Mucosa of gallbladder (tissue), 1 donor: Measurements from ENCODE around the gene TLCD1. TPM values are rescaled to one million over a fixed set of nuclear protein-coding genes. Genes with fewer than 3 reads are reported as not detected.
"Not testable (repeated sequence)": the region's sequence is repeated elsewhere in the genome, so short reads cannot be mapped to it uniquely, and the experiment has no call there.

Experiments
- DNase-seq: peaks from one replicate; pipeline ENCODE4 v3.0.0-alpha.2; 2020; ENCODE audit warnings: low spot score
- total RNA-seq: library from RNA; stranded (reverse); gene quantifications from one replicate; pipeline ENCODE4 v1.2.1, GENCODE V29; 2021
- donor health status: DM: no; HTN: no; CAD: no.

TLCD1 gene
- total RNA-seq, 1 donor from 2014 or later, result 6.3 TPM

DNA sequence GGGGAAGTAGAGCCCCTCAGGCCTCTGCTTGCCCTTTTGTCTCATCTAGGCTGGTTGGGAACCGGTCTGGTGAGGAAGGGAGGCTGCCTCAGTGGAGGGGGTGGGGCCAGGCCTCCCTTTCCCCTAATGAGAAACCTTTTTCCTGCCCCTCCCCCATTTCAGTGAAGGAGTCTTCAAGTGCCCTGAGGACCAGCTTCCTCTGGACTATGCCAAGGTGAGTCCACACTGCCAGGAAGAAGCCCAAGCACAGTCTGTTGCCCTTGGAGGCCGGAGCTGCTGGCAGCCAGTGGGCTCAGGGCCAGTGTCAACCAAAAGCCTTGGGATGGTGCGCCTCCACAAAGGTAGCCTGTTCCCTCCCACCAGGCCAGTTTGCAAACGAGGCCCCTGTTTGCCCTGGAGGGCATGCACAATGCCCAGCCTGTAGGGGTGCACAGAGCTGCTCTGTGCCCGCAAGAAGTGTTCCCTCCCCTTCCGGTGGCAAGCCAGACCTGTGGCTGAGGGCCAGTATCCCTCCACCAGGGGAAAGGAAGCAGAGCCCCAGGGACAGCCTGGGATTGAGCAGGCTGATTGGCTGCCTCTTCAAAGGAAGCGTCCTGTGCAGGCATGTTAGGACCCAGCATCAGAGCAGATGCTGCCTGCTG lies 21.1 kb upstream of the TLCD1 start:
- peak; percentile 76 for DNase-seq

DNA sequence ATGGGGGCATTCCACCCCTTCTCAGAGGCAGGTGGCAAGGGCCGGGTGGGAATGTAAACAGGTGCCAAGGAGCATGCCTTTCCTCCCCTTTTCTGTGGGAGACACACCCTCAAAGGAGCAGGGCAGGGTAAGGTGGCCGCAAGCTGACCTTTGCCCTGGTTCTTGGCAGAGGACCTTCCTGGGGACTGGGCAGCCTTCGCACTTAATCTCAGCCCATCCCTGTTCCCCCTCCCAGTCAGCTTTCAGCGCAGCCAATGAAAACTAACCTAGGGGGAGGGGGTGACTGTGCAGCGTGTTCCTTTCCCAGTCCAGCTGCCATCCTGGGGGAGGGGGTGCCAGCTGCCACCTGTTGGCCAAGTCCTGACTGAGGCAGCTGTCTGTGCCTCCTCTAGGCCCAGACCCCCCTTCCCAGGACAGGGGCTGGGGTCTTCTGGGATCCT lies 20.6 kb upstream of the TLCD1 start:
- DNase-seq, result peak; percentile 73

DNA sequence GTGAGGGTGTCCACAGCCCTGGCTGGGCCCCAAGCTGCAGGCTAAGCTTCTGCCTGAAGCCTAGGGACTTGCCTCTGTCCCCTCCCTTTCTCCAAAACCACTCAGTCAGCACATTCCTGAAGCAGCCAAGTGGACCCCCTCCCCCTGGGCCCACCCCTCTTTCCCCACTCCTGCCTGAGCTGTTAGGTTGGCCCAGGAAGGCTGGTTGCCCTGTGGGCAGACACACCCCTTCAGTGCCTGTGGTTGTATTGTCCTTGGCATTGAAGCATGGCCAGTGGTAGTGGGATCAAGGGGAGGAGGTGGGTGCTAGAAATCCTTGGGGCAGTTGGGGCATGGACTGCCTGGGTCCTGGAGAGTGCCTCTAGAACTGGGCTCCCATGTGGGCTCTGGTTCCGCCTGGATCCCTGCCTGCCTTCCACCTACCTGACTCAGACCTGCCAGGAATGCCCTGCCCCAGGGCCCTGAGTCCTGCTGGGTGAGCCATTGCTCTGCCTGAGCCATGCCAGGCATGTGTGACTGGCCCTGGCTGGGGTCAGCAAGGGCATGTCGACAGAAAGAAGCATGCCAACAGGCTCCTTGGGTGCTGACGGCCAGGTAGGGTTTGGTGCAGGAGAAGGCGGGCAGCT lies 19.9 kb upstream of the TLCD1 start:
- no peak for DNase-seq

DNA sequence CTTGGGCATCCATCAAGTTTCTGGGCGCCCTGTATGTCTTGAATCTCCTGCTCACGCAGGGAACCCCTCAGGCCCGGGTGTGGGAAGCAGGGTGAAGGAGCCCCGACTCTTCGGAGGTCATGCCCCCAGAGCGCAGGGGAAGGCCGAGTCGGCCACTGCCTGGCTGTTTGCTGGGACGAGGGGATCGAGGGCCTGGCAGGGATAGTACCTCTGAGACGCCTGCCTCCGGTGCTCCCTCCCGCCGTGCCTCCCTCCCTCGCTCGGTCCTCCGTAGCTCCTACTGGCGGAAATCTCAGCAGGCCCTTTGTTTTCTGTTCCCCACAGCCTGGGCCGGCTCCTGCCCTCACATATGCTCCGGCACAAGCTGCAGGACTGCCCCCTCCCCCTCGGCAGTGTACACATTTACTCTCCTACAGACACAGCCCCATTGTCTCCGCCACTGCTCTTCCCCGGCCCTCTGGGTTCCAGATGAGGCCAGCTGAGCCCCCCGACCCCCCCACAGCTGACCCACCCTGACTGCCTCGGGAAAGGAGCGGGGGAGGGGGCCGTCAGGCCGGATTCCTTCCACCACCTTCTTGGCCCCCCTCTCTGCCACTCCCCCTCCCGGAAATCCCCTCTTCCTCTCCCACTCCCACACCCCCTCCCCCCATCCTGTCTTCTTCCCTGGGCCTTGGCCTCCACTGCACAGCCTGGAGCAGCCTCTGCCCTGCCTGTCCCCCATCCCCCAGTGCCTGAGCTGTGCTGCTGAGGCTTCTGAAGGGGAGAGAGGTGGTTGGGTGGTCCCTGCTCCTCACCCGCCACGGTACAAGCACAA lies 19.1 kb upstream of the TLCD1 start:
- no peak for DNase-seq

DNA sequence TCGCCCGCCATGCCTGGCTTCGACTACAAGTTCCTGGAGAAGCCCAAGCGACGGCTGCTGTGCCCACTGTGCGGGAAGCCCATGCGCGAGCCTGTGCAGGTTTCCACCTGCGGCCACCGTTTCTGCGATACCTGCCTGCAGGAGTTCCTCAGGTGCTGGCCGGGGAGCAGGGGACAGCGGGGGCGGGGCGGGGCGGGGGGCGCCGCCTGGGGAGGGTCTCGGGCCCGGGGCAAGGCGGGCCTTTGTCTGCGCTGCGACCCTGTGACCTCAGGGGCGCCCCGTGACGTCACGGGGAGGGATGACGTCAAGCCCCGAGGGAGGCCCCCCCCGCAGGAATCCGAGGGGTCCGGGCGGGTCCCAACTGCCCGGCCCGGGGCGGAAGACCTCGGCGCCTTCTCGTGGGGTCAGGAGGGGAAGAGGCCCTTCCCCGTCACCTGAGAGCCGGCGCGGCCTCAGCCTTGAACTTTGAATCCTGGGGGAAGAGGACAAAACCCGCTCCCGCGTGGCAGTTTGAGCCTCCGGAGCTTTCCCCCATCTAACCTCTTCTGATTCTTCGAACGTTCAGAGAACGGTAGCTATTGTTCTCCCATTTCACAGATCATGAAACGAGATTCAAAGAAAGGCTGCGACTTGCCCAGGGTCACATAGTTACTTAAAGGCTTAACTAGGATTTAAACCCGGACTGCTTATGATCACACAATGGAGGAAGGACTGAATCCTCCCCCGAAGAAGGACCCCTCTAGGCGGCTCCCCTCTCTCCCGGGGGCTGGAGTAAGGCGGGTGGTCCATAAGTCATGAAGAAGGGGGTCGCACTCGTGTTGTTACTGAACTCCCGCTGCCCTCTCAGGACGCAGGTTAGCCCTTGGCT lies 18.3 kb upstream of the TLCD1 start:
- no peak for DNase-seq

DNA sequence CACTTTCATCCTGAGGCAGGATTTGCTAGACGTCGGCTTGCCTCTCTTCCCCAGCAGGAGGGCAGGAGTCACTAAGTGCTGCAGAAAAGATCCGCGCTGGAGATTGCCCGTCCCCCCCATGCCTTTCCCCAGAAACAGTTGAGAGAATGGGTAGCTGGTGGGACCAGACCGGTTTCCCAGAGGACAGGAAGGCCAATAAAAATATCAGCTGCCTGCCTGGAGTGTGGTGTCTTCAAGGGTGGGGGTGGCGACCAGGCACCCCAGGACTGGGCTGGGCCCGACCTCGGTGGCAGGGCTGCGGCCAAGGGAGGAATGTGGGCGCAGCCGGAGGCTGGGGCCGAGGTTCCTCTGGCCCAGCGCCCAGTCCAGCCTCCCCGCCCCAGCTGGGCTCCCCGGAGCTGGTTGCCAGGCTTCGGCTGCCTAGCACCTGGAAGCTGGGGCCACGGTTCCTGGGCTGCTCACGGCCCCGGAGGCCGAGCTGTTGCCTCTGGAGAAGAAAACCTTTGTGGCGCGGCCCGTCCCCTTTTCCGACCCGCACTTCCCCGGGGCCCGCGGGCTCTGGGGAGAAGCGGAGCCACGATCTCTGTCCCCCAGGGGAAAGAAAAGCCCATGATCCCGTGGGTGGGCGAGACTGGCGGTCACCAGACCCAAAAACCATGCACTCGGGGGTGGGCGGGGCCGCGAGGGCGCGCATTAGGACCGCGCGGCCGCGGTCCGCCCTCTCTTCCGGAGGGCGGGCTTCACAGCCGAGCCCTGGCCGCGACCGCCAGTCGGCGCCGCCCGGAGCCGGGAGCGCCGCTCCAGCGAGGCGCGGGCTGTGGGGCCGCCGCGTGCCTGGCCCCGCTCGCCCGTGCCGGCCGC lies 17.4 kb upstream of the TLCD1 start, which contains the start of gene TRAF4:
TSS of gene TRAF4 (plus strand) at position 769 of the 861 bp plus-strand sequence. CDS start 102 bp downstream, outside the sequence.
- DNase-seq, result peak; percentile 77

DNA sequence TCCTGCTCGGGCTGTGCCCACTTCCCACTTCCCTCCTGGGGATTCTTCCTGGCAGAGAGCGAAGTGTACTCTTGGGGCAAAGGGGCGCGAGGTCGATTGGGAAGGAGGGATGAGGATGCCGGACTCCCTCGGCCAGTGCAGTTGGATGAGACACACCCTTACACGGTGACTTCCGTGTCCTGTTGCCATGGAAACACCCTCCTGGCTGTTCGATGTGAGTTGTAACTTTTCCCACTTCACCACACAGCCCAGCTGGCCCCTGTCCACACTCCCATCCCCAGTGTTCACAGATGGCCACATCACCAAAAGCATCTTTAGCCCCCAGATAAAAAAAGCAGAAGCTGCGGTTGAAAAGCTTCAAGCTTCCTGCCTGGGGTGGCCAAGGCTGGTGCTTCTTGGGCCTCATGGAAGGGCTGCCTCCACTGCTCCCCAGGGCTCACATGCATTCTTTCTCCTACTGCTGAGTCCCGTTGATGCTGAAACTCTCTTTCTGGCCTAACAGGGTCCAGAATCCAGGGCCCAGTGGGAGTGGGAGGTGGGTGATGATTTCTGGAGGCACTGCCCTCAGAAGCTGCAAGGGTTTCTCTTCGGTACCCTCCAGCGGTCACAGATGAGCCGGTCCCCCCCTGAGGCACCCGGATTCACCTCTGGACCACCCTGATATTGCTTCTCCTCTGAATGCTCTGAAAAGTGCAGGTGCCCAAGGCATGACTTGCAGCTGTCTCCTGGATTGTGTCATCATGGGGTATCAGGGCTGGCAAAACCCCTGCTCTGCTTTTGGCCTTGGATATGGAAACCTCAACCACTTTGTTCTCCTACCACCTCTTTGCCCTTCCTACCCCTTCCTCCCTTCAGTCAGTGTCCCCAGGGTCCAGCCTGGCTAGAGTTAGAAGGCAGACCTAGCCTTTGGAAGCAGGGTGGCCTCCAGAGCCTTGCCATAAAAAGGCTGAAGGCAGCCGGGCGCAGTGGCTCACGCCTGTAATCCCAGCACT lies 15.6 kb upstream of the TLCD1 start:
- no peak for DNase-seq

DNA sequence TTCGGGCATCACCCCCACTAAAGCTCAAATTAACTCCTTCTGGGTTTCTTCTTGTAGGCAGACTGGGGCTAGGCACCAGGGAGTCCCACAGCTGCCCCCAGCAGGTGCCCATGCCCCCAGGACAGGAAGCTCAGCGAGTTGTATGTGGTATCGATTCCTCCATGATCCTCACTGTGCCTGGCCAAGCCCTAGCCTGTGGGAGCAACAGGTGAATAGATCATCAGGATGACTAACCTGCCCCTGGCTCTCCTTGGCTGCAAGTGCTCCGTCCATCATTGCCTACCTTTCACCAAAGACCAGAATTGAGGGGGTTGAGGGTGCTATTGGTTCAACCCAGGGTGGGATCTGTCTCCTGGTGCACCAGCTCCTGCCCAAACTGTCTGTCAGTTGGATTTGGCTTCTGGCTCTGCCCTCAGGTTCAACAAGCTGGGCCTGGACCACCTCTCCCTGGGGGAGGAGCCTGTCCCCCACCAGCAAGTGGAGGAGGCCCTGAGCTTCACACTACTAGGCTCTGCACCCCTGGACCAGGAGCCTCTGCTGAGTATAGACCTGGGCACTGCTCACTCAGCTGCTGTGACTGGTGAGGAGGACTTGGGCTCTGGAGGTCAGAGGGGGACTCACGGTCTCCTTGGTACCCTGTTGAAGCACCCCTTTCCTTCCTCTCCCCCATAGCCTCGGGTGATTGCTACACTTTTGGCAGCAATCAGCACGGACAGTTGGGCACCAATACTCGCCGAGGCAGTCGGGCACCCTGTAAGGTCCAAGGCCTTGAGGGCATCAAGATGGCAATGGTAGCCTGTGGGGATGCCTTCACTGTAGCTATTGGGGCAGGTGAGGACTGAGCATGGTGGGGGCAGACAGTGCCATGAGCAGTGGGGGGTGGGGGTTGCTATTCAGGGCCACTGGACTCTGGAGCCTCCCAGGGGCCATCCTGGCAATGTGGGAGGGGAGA lies 14.6 kb upstream of the TLCD1 start:
- DNase-seq, result no peak

DNA sequence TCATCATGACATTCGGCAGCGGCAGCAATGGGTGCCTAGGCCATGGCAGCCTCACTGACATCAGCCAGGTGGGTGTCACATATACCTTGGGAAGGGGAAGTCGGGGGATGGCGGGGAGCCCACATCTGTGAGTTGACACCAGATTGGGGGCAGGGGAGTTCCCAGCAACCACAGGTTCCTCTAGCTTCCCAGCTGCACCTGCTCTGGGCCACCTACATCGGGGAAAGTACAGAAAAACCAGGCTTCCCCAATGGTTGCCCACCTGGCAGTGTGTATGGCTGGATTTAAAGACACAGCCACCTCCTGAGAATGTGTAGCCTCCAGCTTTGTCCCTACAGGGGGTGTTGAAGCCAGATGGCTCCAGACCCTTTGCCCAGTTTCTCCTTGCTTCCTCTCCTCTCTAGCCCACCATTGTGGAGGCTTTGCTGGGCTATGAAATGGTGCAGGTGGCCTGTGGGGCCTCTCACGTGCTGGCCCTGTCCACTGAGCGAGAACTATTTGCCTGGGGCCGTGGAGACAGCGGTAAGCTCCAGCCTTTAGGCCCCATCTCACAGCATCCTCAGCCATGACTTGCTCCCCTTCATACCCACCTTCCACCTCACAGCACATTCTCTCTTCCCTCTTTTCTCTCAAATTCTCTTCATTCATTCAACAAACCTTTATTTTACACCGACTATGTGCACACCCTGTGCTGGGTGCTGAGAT lies 12.8 kb upstream of the TLCD1 start:
- no peak for DNase-seq

DNA sequence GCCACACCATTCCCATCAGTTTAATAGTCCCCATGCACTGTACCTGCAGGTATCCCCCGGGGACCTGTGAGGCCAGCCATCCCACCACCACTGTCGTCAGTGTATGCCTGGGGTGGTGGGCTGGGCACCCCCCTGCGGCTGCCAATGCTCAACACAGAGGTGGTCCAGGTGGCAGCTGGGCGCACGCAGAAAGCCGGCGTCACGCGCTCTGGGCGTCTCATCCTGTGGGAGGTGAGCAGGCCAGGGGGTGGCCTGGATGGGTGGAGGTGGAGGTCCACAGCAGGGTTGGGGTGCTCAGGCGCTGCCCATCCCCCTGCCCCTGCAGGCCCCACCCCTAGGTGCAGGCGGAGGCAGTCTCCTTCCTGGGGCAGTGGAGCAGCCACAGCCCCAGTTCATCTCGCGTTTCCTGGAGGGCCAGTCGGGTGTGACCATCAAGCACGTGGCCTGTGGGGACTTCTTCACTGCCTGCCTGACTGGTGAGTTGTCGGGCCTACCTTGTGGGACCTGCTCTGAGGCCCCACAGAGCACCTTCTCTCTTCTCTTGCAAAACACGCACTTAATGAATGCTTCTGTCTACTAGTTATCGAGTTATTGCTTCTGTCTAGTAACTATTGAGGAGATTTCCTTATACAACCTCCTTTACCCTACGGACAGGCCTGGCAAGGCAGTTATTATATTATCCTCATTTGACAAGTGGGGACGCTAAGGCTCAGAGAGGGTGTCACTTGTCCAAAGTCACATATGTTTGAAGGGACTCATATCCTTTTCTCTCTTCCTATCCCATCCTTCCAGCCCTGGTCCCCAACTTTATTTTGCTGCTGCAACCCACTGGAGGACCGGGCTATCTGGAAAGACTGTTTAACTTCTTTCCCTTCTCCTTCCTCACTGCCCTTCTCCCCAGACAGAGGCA lies 12.0 kb upstream of the TLCD1 start:
- no peak for DNase-seq

DNA sequence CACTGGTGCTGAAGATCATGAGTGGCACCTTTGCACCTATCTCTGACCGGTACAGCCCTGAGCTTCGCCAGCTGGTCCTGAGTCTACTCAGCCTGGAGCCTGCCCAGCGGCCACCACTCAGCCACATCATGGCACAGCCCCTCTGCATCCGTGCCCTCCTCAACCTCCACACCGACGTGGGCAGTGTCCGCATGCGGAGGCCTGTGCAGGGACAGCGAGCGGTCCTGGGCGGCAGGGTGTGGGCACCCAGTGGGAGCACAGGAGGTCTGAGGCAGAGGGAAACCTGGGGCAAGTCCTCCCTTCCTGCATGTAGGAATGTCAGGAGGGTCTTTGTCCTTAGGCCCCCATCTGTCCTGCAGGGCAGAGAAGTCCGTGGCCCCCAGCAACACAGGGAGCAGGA lies 11.3 kb upstream of the TLCD1 start:
- no peak for DNase-seq

DNA sequence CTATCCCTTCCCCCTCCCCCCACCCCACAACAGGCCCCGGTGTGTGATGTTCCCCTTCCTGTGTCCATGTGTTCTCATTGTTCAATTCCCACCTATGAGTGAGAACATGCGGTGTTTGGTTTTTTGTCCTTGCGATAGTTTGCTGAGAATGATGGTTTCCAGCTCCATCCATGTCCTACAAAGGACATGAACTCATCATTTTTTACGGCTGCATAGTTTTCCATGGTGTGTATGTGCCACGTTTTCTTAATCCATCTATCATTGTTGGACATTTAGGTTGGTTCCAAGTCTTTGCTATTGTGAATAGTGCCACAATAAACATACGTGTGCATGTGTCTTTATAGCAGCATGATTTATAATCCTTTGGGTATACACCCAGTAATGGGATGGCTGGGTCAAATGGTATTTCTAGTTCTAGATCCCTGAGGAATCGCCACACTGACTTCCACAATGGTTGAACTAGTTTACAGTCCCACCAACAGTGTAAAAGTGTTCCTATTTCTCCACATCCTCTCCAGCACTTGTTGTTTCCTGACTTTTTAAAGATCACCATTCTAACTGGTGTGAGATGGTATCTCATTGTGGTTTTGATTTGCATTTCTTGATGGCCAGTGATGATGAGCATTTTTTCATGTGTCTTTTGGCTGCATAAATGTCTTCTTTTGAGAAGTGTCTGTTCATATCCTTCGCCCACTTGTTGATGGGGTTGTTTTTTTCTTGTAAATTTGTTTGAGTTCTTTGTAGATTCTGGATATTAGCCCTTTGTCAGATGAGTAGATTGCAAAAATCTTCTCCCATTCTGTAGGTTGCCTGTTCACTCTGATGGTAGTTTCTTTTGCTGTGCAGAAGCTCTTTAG lies 10.1 kb upstream of the TLCD1 start:
- not testable (repeated sequence) for DNase-seq

DNA sequence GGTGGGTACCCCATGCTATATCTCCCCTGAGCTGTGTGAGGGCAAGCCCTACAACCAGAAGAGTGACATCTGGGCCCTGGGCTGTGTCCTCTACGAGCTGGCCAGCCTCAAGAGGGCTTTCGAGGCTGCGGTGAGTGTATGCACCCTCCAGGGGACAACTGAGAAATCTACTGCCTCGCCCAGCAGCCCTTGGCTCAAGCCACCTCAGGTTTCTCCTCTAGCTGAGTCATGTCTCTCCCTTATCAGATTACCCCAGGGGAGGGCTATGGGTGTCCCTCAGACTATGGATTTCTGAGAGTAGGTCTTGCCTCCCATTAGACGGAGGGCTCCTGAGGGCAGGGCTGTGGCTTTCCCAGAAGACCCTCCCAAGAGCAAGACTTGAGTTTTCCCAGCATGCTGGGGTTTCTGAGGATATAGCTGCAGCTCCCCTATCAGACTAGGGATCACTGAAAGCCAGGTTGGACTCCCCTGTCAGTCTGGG lies 9.2 kb upstream of the TLCD1 start:
- no peak for DNase-seq

DNA sequence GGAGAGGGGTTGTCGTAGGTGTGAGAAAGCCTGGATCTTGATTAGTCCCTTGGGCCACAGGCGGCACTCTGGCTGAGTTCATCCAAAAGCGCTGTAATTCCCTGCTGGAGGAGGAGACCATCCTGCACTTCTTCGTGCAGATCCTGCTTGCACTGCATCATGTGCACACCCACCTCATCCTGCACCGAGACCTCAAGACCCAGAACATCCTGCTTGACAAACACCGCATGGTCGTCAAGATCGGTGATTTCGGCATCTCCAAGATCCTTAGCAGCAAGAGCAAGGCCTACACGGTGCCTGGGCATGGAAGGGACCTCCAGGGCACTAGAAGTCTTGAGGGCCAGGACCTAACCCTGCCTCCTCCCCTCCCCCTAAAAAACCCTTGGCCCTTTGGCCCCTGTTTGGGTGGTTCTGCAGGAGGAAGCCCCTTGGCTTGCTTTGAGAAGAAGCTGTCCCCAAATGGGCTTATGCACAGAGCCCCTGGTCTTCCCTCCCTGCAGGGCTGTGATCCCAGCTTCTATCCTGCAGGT lies 8.7 kb upstream of the TLCD1 start:
- no peak for DNase-seq

DNA sequence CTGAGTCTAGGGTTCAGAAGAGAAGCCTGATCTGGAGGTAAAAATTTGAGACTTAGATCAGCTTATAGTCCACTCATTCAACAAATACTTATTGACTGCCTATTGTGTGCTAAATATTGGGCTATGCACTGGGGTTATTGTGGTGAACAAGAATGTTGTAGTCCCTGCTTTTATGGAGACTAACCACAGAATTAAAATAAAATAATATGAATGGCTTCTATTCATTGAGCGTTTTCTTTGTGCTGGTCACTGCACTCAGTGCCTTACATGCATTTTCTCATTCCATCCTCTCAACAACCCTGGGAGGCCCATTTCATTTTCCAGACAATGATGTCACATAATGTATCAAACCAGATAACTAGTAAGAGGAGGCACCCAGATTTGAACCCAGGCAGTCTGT lies 7.3 kb upstream of the TLCD1 start:
- DNase-seq, result no peak
